K562 (cell line): Measurements from ENCODE around the gene FANK1. TPM values are rescaled to one million over a fixed set of nuclear protein-coding genes. Genes with fewer than 3 reads are reported as not detected.

Experiments
- ATAC-seq: fragments of 200-7000 bp; cut with Tn5 transposase; 3 replicates; pipeline ENCODE4 v1.9.1; 2020; ENCODE audit warnings: moderate library complexity
- BruUV-seq: library from RNA; stranded (reverse); fragments of 400-500 nt; replicated peaks from 2 replicates; lab custom pipeline; 2021; lab: Mats Ljungman, UMichigan
- CTCF ChIA-PET: fragments of 300-600 bp; formaldehyde crosslinking; extraction: SDS; loops from one replicate; lab custom pipeline; 2021; ENCODE audit warnings: low intra/inter-chr PET ratio; lab: Yijun Ruan, JAX
- POLR2A ChIA-PET: fragments of 300-600, 350-650 bp; sonication (Branson Sonifier 250); formaldehyde crosslinking; extraction: SDS; loops from one replicate; lab custom pipeline; 2021; ENCODE audit warnings: antibody characterized with exemption, inconsistent platforms; lab: Yijun Ruan, JAX
- DNase-seq, 4 experiments: peaks; one replicate each; pipeline versions ENCODE4 v3.0.0 to v3.0.0-alpha.2; 2011 to 2018; ENCODE audit warnings: low spot score in 3 of 4, mixed read lengths in 3 of 4; ENCODE audit errors: extremely low read depth in 1 of 4
- FAIRE-seq: peaks from 2 replicates; lab custom pipeline; 2011; peaks lifted over from hg19 to GRCh38; lab: Jason Lieb, UNC
- H2AFZ ChIP-seq: 2 replicates; pipeline ENCODE4 v1.6.0; 2011; ENCODE audit warnings: low read depth, low read length, control low read depth, inconsistent platforms
- H3K27ac ChIP-seq: fragments of 200-600 bp; 3 replicates; pipeline ENCODE4 v1.8.0; 2011; ENCODE audit warnings: low read depth, mild to moderate bottlenecking, control low read depth, inconsistent platforms, low read length, moderate library complexity, mixed read lengths; ENCODE audit errors: extremely low read depth
- H3K27me3 ChIP-seq, 2 experiments: fragments of 300-600 bp in 1 of 2; 2 replicates in 1 of 2; 3 replicates in 1 of 2; pipeline versions ENCODE4 v1.6.0 to v1.8.0; 2011; ENCODE audit warnings: inconsistent platforms in 2 of 2, low read length in 2 of 2, mild to moderate bottlenecking in 1 of 2, mixed read lengths in 1 of 2, moderate library complexity in 1 of 2; ENCODE audit not compliant: control insufficient read depth in 2 of 2, insufficient read depth in 2 of 2
- H3K36me3 ChIP-seq: fragments of 300-600 bp; 3 replicates; pipeline ENCODE4 v1.8.0; 2011; ENCODE audit warnings: mild to moderate bottlenecking, low read length, inconsistent platforms; ENCODE audit not compliant: control insufficient read depth, insufficient read depth
- H3K4me1 ChIP-seq, 2 experiments: fragments of 200-600 bp in 1 of 2; replicated peaks in 1 of 2; 2 replicates in 1 of 2; 3 replicates in 1 of 2; pipeline versions ENCODE4 v1.5.1 to v1.8.0; 2011; ENCODE audit warnings: inconsistent platforms in 2 of 2, low read length in 2 of 2, mild to moderate bottlenecking in 1 of 2, mixed read lengths in 1 of 2, moderate library complexity in 1 of 2; ENCODE audit not compliant: control insufficient read depth in 2 of 2, insufficient read depth in 2 of 2
- H3K4me2 ChIP-seq: 2 replicates; pipeline ENCODE4 v1.6.1; 2011; ENCODE audit warnings: low read length, control low read depth, inconsistent platforms, mixed read lengths; ENCODE audit not compliant: insufficient read depth
- H3K4me3 ChIP-seq: fragments of 200-600 bp; sonication (generic), shearing (Covaris generic); 2 replicates; pipeline ENCODE4 v1.5.1; 2016; ENCODE audit warnings: control low read depth, inconsistent platforms
- H3K79me2 ChIP-seq: fragments of 200-600 bp; 3 replicates; pipeline ENCODE4 v1.8.0; 2011; ENCODE audit warnings: low read length, inconsistent platforms; ENCODE audit not compliant: control insufficient read depth, insufficient read depth
- H3K9ac ChIP-seq, 2 experiments: 2 replicates each; pipeline versions ENCODE4 v1.6.0 to v1.6.1; 2011; ENCODE audit warnings: low read depth in 2 of 2, low read length in 2 of 2, control low read depth in 1 of 2, inconsistent platforms in 1 of 2, mild to moderate bottlenecking in 1 of 2, mixed read lengths in 1 of 2; ENCODE audit not compliant: insufficient read depth in 1 of 2
- H3K9me1 ChIP-seq: one replicate; pipeline ENCODE4 v1.6.0; 2011; ENCODE audit warnings: inconsistent platforms, mild to moderate bottlenecking, low read length, moderate library complexity; ENCODE audit not compliant: control insufficient read depth, insufficient read depth
- H3K9me3 ChIP-seq: replicated peaks from 2 replicates; pipeline ENCODE4 v1.5.1; 2011; ENCODE audit warnings: low read depth, low read length, inconsistent platforms; ENCODE audit not compliant: control insufficient read depth, insufficient read depth
- H4K20me1 ChIP-seq: replicated peaks from 2 replicates; pipeline ENCODE4 v1.6.1; 2011; ENCODE audit warnings: low read length, inconsistent platforms, mixed read lengths; ENCODE audit not compliant: control insufficient read depth, insufficient read depth
- DNMT1 ChIP-seq: fragments of 450-650 bp; IDR thresholded peaks from 2 replicates; pipeline ENCODE4 v1.6.1; 2016; ENCODE audit warnings: antibody characterized with exemption, mild to moderate bottlenecking
- HMGN3 ChIP-seq: IDR thresholded peaks from 2 replicates; pipeline ENCODE4 v1.6.1; 2011; ENCODE audit warnings: borderline replicate concordance, low read depth, mild to moderate bottlenecking, mixed read lengths, low read length; ENCODE audit not compliant: insufficient read length; ENCODE audit errors: extremely low read depth
- IRF2 ChIP-seq: sonication (generic); formaldehyde crosslinking; IDR thresholded peaks from 2 replicates; pipeline ENCODE4 v1.8.1; 2022; ENCODE audit warnings: mild to moderate bottlenecking, missing genetic modification reagents
- L3MBTL2 ChIP-seq: fragments of 450-650 bp; IDR thresholded peaks from 2 replicates; pipeline ENCODE4 v1.6.1; 2016; ENCODE audit warnings: mild to moderate bottlenecking, moderate library complexity
- PHTF2 ChIP-seq: fragments of 250-450 bp; sonication (Bioruptor Pico); IDR thresholded peaks from 2 replicates; pipeline ENCODE4 v1.5.0; 2021; ENCODE audit warnings: mild to moderate bottlenecking
- TEAD4 ChIP-seq, 2 experiments: sonication (generic) in 1 of 2; formaldehyde crosslinking in 1 of 2; IDR thresholded peaks; 2 replicates each; pipeline versions ENCODE4 v1.6.1 to v1.8.0; 2012 to 2022; ENCODE audit warnings: borderline replicate concordance in 1 of 2, inconsistent platforms in 1 of 2, low read length in 1 of 2, mild to moderate bottlenecking in 1 of 2, missing genetic modification reagents in 1 of 2
- ZNF133 ChIP-seq: fragments of 250-450 bp; sonication (Bioruptor Pico); IDR thresholded peaks from 2 replicates; pipeline ENCODE4 v1.4.0; 2020; ENCODE audit warnings: mild to moderate bottlenecking
- ZNF224 ChIP-seq: sonication (generic); formaldehyde crosslinking; IDR thresholded peaks from 2 replicates; pipeline ENCODE4 v1.8.0; 2022; ENCODE audit warnings: mild to moderate bottlenecking, missing genetic modification reagents
- ZNF589 ChIP-seq: fragments of 200-800 bp; sonication (Bioruptor generic); IDR thresholded peaks from 2 replicates; pipeline ENCODE4 v1.6.1; 2016; ENCODE audit warnings: low read depth, missing genetic modification characterization, missing compliant biosample characterization
- ZNF77 ChIP-seq: fragments of 250-450 bp; sonication (Bioruptor Pico); IDR thresholded peaks from 2 replicates; pipeline ENCODE4 v1.5.0; 2020
- ZNF778 ChIP-seq: fragments of 450-650 bp; formaldehyde crosslinking; IDR thresholded peaks from 2 replicates; pipeline ENCODE4 v1.4.0; 2020; ENCODE audit warnings: mild to moderate bottlenecking, moderate library complexity
- WGBS: fragments of 100-300 bp; shearing (Covaris generic); methylation state at CpG from one replicate; pipeline ENCODE4 v1.1.6; 2016; ENCODE audit warnings: low coverage, mixed read lengths; ENCODE audit not compliant: insufficient coverage; ENCODE audit errors: missing lambda C conversion rate; 5-methylcytosine and 5-hydroxymethylcytosine counted together
- in situ Hi-C: fragments of 300-500 bp; cut with MboI; formaldehyde crosslinking; loops from 4 replicates; pipeline ENCODE4 v1.15.0; 2018; ENCODE audit warnings: inconsistent platforms, mixed read lengths
- intact Hi-C: fragments of 100-400 bp; cut with micrococcal nuclease; formaldehyde crosslinking; loops from 2 replicates; pipeline ENCODE4 v1.14.2; 2022
- polyA plus RNA-seq, 8 experiments: library from polyadenylated mRNA; depleted of rRNA in 4 of 8; stranded (reverse) in 5 of 8; unstranded in 3 of 8; fragments of >200 nt; fragmentation: Nextera tagmentation in 2 of 8; fragmentation: Illumina TruSeq in 1 of 8; extraction: Ambion mirVana in 2 of 8; extraction: Trizol in 1 of 8; gene quantifications; 2 replicates each; pipeline versions ENCODE4 v1.2.1 to v1.2.3, GENCODE V29; 2011 to 2014; ENCODE audit warnings: inconsistent platforms in 1 of 8, missing spikeins in 1 of 8
- total RNA-seq, 7 experiments: library from RNA; depleted of rRNA in 6 of 7; stranded (reverse); fragments of >200 nt in 6 of 7; fragmentation: Illumina TruSeq in 2 of 7; extraction: Trizol in 2 of 7; gene quantifications; 2 replicates each; pipeline versions ENCODE4 v1.2.1 to v1.2.3, GENCODE V29; 2011 to 2021; ENCODE audit warnings: low replicate concordance in 1 of 7
- TF ChIP-seq, protein P1 (sequence below): IDR thresholded peaks from 3 replicates; pipeline ENCODE4 v1.6.1; 2011; ENCODE audit warnings: borderline replicate concordance, mild to moderate bottlenecking, moderate library complexity; ENCODE audit not compliant: insufficient read length; ENCODE audit errors: extremely low read depth

Gene FANK1
- total and polyA plus RNA-seq, 9 of the 15 experiments (the other 6 are each of a cell fraction or from before 2014, with no cell fraction given) = 0.11 to 2.3 (median 0.51) TPM; not detected in 1

DNA sequence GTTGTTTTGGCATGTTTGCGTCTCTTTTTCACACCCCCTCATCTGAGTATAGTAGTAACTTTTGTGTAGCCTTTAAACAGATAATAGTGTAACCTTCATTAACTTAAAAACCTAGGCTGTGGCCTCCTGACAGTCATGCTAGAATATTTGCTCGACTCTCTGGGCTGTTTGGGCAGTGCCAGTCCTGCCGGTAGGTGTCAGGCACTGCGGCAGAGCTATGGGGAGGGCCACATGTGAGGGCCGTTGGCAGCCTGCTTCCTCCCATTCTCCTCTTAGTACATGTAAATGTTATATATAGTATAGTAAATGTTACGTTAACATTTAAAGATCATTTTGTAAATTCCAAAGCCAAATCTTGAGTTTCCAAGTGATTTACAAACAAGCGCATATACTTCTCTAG is 46.9 kb upstream of the FANK1 start (continued):
- TF ChIP-seq TEAD4 (IDR thresholded peaks at IDR 0.05; ENCODE audit: low read length) (no peak), TEAD4 (CRISPR knock-in tag; IDR thresholded peaks at IDR 0.05; ENCODE audit: borderline replicate concordance) (no peak), IRF2 (no peak)
- TF ChIP-seq, all 486 proteins: peak for 0

DNA sequence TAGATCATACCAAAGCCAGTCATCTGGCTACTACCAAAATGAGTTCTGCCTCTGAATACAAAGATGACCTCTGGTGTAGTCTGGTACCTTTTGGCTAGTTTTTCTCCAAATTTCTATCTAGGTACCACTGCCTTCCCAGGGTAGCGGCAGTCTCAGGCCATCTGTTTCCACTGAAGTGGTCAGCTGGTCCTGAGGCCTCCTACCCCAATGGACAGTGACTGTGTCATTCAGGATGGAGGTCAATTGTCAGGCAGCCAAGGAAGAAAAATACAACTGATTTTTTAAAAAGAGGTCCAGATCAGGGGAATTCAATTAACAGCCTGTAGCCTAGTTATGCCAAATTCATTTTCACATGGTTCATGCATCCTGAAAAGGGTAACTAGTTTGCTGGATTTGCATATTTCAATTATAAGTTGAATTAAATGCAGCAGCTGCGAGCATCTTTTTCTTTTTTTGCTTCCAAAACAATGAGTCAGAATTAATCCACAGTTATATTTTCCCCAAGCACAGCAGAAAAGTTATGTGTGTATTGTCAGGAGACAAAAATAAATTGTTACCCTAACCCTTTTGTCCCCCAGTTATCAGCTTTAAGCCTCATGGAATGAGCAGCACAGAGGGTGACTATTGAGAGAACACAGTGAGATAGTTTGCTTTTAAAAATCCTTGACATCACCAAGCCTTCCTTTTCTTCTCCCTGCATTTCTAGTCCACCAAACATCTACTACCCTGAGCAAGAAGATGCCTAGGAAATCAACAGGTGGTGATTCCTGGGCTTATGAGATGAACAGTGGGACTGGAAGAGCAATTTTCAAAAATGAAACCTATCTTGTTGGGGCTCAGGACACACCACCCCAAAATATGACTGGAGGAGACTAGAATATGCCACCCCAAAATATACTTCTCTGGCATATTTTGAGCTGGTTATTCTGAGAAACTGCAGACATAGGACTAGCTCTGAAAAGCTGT is 45.3 kb upstream of the FANK1 start:
- POLR2A ChIA-PET = interaction anchor here (0.8 to 0.9 kb wide), 2 partner anchors 8 to 14 kb away, joined by 3 read pairs; no protein-coding TSS in a partner anchor
- intact Hi-C loops = no loop called here
- H3K4me3 ChIP-seq = no peak overlapping the region
- H2AFZ ChIP-seq = no peak overlapping the region
- no peak overlapping the region for H3K27ac ChIP-seq
- no peak overlapping the region for H3K9ac ChIP-seq
- TF ChIP-seq ZNF77 (no peak), PHTF2 (no peak), ZNF224 (CRISPR knock-in tag) (no peak), L3MBTL2 (no peak), ZNF778 (CRISPR knock-in tag) (no peak), DNMT1 (no peak), HMGN3 (no peak), ZNF589 (no peak), ZNF133 (CRISPR knock-in tag) (no peak)
- TF ChIP-seq, protein P1, sequence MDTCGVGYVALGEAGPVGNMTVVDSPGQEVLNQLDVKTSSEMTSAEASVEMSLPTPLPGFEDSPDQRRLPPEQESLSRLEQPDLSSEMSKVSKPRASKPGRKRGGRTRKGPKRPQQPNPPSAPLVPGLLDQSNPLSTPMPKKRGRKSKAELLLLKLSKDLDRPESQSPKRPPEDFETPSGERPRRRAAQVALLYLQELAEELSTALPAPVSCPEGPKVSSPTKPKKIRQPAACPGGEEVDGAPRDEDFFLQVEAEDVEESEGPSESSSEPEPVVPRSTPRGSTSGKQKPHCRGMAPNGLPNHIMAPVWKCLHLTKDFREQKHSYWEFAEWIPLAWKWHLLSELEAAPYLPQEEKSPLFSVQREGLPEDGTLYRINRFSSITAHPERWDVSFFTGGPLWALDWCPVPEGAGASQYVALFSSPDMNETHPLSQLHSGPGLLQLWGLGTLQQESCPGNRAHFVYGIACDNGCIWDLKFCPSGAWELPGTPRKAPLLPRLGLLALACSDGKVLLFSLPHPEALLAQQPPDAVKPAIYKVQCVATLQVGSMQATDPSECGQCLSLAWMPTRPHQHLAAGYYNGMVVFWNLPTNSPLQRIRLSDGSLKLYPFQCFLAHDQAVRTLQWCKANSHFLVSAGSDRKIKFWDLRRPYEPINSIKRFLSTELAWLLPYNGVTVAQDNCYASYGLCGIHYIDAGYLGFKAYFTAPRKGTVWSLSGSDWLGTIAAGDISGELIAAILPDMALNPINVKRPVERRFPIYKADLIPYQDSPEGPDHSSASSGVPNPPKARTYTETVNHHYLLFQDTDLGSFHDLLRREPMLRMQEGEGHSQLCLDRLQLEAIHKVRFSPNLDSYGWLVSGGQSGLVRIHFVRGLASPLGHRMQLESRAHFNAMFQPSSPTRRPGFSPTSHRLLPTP = no peak
- TF ChIP-seq, all 486 proteins: peak for 0
- CTCF ChIA-PET = interaction anchor here (0.5 kb wide), 1 partner anchor 426 kb away, joined by 3 read pairs; no protein-coding TSS in a partner anchor
- in situ Hi-C loops = no loop called here
- Histone ChIP-seq H3K9me3 (no peaks in the 10 kb centered on the region), H3K79me2 (no peaks in the 10 kb centered on the region), H3K27me3 (no peaks in the 10 kb centered on the region), H4K20me1 (no peaks in the 10 kb centered on the region), H3K9me1 (no peaks in the 10 kb centered on the region), H3K4me1 (no peaks in the 10 kb centered on the region), H3K36me3 (peaks cover 36% of the 10 kb centered on the region; the same call in 2 of the 3 replicates), H3K4me2 (no peak overlapping the region)
- 88% methylated on average over 2 of the region's 2 CpGs for WGBS
- ATAC-seq (no peak), FAIRE-seq (no peak), DNase-seq (no peak)
- BruUV-seq = no TSS peak
